A673 (cell line): ENCODE data around the gene CDH4. TPM values are rescaled to one million over a fixed set of nuclear protein-coding genes. Genes with fewer than 3 reads are reported as not detected.

Source experiments
- BruUV-seq: library from RNA; stranded (reverse); fragments of 400-500 nt; replicated peaks from 2 replicates; lab custom pipeline; 2021; lab: Mats Ljungman, UMichigan
- CTCF ChIA-PET: fragments of 300-600 bp; sonication (Branson Sonifier 250); formaldehyde crosslinking; loops from one replicate; lab custom pipeline; 2022; ENCODE audit warnings: antibody characterized with exemption; lab: Charles Lee
- POLR2A ChIA-PET: fragments of 300-600 bp; sonication (Branson Sonifier 250); formaldehyde crosslinking; loops from one replicate; lab custom pipeline; 2022; ENCODE audit warnings: antibody characterized with exemption; ENCODE audit not compliant: low non-redundant PET; lab: Charles Lee
- DNase-seq: peaks from one replicate; pipeline ENCODE4 v3.0.0-alpha.2; 2015; ENCODE audit warnings: low spot score
- H3K27ac ChIP-seq: fragments of 200-600 bp; sonication (generic); 2 replicates; pipeline ENCODE4 v1.5.1; 2016; ENCODE audit warnings: mixed run types, low read depth, mild to moderate bottlenecking, mixed read lengths, antibody characterized with exemption, low read length; ENCODE audit not compliant: poor library complexity, severe bottlenecking
- H3K27me3 ChIP-seq: fragments of 200-600 bp; sonication (generic); replicated peaks from 2 replicates; pipeline ENCODE4 v1.6.1; 2017; ENCODE audit warnings: mixed run types, low read depth, mild to moderate bottlenecking, mixed read lengths, antibody characterized with exemption, low read length; ENCODE audit not compliant: insufficient read depth, poor library complexity
- H3K36me3 ChIP-seq: fragments of 200-600 bp; sonication (generic); 2 replicates; pipeline ENCODE4 v1.6.1; 2016; ENCODE audit warnings: mixed run types, mild to moderate bottlenecking, mixed read lengths, antibody characterized with exemption, low read length; ENCODE audit not compliant: insufficient read depth, poor library complexity, severe bottlenecking
- H3K4me1 ChIP-seq: fragments of 200-600 bp; sonication (generic); 2 replicates; pipeline ENCODE4 v1.6.1; 2017; ENCODE audit warnings: mixed run types, mild to moderate bottlenecking, mixed read lengths, antibody characterized with exemption, low read length; ENCODE audit not compliant: insufficient read depth, poor library complexity, severe bottlenecking
- H3K4me3 ChIP-seq: fragments of 200-600 bp; sonication (generic); 2 replicates; pipeline ENCODE4 v1.5.1; 2016; ENCODE audit warnings: low read depth, mixed run types, mild to moderate bottlenecking, mixed read lengths, low read length; ENCODE audit not compliant: poor library complexity, severe bottlenecking
- H3K9me3 ChIP-seq: fragments of 200-600 bp; sonication (generic); 2 replicates; pipeline ENCODE4 v1.6.1; 2016; ENCODE audit warnings: mixed run types, low read depth, mild to moderate bottlenecking, mixed read lengths, antibody characterized with exemption, low read length; ENCODE audit not compliant: poor library complexity, severe bottlenecking
- CTCF ChIP-seq: fragments of 300-800, 200-600 bp; sonication (generic); conservative IDR thresholded peaks from 2 replicates; pipeline ENCODE4 v1.5.1; 2017; ENCODE audit warnings: low read depth, mild to moderate bottlenecking, antibody characterized with exemption, low read length, moderate library complexity, mixed read lengths
- EZH2 ChIP-seq: fragments of 200-600 bp; sonication (generic); IDR thresholded peaks from 2 replicates; pipeline ENCODE4 v1.6.1; 2017; ENCODE audit warnings: borderline replicate concordance, low read depth, mild to moderate bottlenecking, mixed read lengths, antibody characterized with exemption, low read length; ENCODE audit not compliant: poor library complexity, severe bottlenecking
- intact Hi-C: fragments of 100-400 bp; cut with micrococcal nuclease; formaldehyde crosslinking; loops from one replicate; pipeline ENCODE4 v1.10.0; 2022; ENCODE audit not compliant: unreplicated experiment
- total RNA-seq: library from RNA; stranded (reverse); gene quantifications from 2 replicates; pipeline ENCODE4 v1.2.3, GENCODE V29; 2021

Gene CDH4
- total RNA-seq, 1 experiment from 2014 or later, result 8.3 TPM

- no TSS peak for BruUV-seq
- peaks cover 2% of the 10 kb centered on the region for H3K27me3 ChIP-seq
- no peak overlapping the region for H3K27ac ChIP-seq
- POLR2A ChIA-PET, result no interaction called here
- no peak for DNase-seq
- no peak overlapping the region for H3K4me3 ChIP-seq
- peaks cover 4% of the 10 kb centered on the region for H3K4me1 ChIP-seq
- H3K36me3 ChIP-seq, result no peaks in the 10 kb centered on the region
- H3K9me3 ChIP-seq, result no peaks in the 10 kb centered on the region
- CTCF ChIA-PET, result no interaction called here
- TF ChIP-seq EZH2, result no peak
- no peak for TF ChIP-seq CTCF
- intact Hi-C loops, result no loop called here
Observed at GRCh38 chr20:61303217-61303616, 51.2 kb downstream of the CDH4 start.

- intact Hi-C loops, result no loop called here
- DNase-seq, result no peak
- no TSS peak for BruUV-seq
- no peak overlapping the region for H3K4me3 ChIP-seq
- POLR2A ChIA-PET, result no interaction called here
- peaks cover 7% of the 10 kb centered on the region for H3K27me3 ChIP-seq
- no peaks in the 10 kb centered on the region for H3K9me3 ChIP-seq
- H3K27ac ChIP-seq, result no peak overlapping the region
- H3K36me3 ChIP-seq, result no peaks in the 10 kb centered on the region
- CTCF ChIA-PET, result no interaction called here
- TF ChIP-seq EZH2, result no peak
- no peak for TF ChIP-seq CTCF
- peaks cover 4% of the 10 kb centered on the region for H3K4me1 ChIP-seq
Observed at GRCh38 chr20:61303675-61304074, 51.6 kb downstream of the CDH4 start.

GRCh38 chr20:61304750-61305149 lies 52.7 kb downstream of the CDH4 start:
- ChIA-PET POLR2A (no interaction called here), CTCF (no interaction called here)
- Histone ChIP-seq H3K27ac (no peak overlapping the region), H3K9me3 (no peaks in the 10 kb centered on the region), H3K36me3 (no peaks in the 10 kb centered on the region), H3K4me1 (peaks cover 4% of the 10 kb centered on the region), H3K4me3 (no peak overlapping the region), H3K27me3 (peaks cover 9% of the 10 kb centered on the region)
- TF ChIP-seq EZH2, result no peak
- TF ChIP-seq CTCF, result no peak
- no peak for DNase-seq
- BruUV-seq, result no TSS peak
- intact Hi-C loops, result no loop called here
